ENCODE data around the gene ABI2. TPM values are rescaled to one million over a fixed set of nuclear protein-coding genes. Genes with fewer than 3 reads are reported as not detected.

Gene ABI2
- total RNA-seq, 1 experiment from 2014 or later = 50.7 TPM

- Histone ChIP-seq H3K27ac (ENCODE audit: low read length) (peak overlapping the region; percentile 74), H3K4me1 (ENCODE audit: insufficient read depth, low read length) (peaks cover 18% of the 10 kb centered on the region), H3K4me3 (ENCODE audit: low read length) (peak overlapping the region; percentile 88), H3K36me3 (ENCODE audit: low read depth, low read length) (no peaks in the 10 kb centered on the region), H3F3A (ENCODE audit: low read length, unreplicated experiment) (peaks cover 8% of the 10 kb centered on the region), H2AFZ (ENCODE audit: low read length) (peak overlapping the region; percentile 98), H3K79me2 (ENCODE audit: low read length) (peaks cover 58% of the 10 kb centered on the region), H3K9me3 (ENCODE audit: low read length) (no peaks in the 10 kb centered on the region), H3K4me2 (ENCODE audit: low read length) (peak overlapping the region; percentile 83), H3K27me3 (ENCODE audit: low read length) (no peaks in the 10 kb centered on the region), H4K20me1 (ENCODE audit: low read length) (peaks cover 8% of the 10 kb centered on the region), H3K9ac (ENCODE audit: low read length) (peak overlapping the region; percentile 93), H3K9me2 (replicated peaks; ENCODE audit: low read length) (no peaks in the 10 kb centered on the region)
- intact Hi-C loops (cut with micrococcal nuclease) = loop anchor here (5.0 kb wide), 1 partner anchor 73 kb away; no protein-coding TSS in a partner anchor
- POLR2A ChIA-PET (ENCODE audit: unreplicated experiment) = interaction anchor here (0.7 kb wide), 1 partner anchor 9 kb away, joined by 17 read pairs; no protein-coding TSS in a partner anchor
- CTCF ChIA-PET = no interaction called here
- DNase-seq (peak; percentile 45), ATAC-seq (peak; percentile 41)
- BruUV-seq (replicated peaks) = no TSS peak
- TF ChIP-seq EZH2phosphoT487 (IDR thresholded peaks at IDR 0.05; ENCODE audit: borderline replicate concordance, low read length) (no peak), CTCF (conservative IDR thresholded peaks at IDR 0.05; ENCODE audit: low read depth, low read length) (no peak), EZH2 (IDR thresholded peaks at IDR 0.05; ENCODE audit: low read length, unreplicated experiment) (no peak)
These were observed 756 bp downstream of the ABI2 start for GRCh38 chr2:203328760-203329540.

GRCh38 chr2:203330434-203330833, 2.2 kb downstream of the ABI2 start:
- Histone ChIP-seq H3K36me3 (ENCODE audit: low read depth, low read length) (no peaks in the 10 kb centered on the region), H3K4me2 (ENCODE audit: low read length) (peak overlapping the region; percentile 83), H2AFZ (ENCODE audit: low read length) (no peak overlapping the region), H3K9me3 (ENCODE audit: low read length) (no peaks in the 10 kb centered on the region), H3K9ac (ENCODE audit: low read length) (peak overlapping the region; percentile 93; the same call in 1 of the 2 replicates), H4K20me1 (ENCODE audit: low read length) (peaks cover 8% of the 10 kb centered on the region), H3K9me2 (replicated peaks; ENCODE audit: low read length) (no peaks in the 10 kb centered on the region), H3K27me3 (ENCODE audit: low read length) (no peaks in the 10 kb centered on the region), H3K27ac (ENCODE audit: low read length) (peak overlapping the region; percentile 16; the same call in 1 of the 2 replicates), H3K4me3 (ENCODE audit: low read length) (peak overlapping the region; percentile 88), H3K79me2 (ENCODE audit: low read length) (peaks cover 73% of the 10 kb centered on the region), H3K4me1 (ENCODE audit: insufficient read depth, low read length) (peaks cover 18% of the 10 kb centered on the region), H3F3A (ENCODE audit: low read length, unreplicated experiment) (peaks cover 8% of the 10 kb centered on the region)
- BruUV-seq (replicated peaks) = no TSS peak
- CTCF ChIA-PET = no interaction called here
- POLR2A ChIA-PET (ENCODE audit: unreplicated experiment) = no interaction called here
- TF ChIP-seq EZH2phosphoT487 (IDR thresholded peaks at IDR 0.05; ENCODE audit: borderline replicate concordance, low read length) (no peak), CTCF (conservative IDR thresholded peaks at IDR 0.05; ENCODE audit: low read depth, low read length) (no peak), EZH2 (IDR thresholded peaks at IDR 0.05; ENCODE audit: low read length, unreplicated experiment) (no peak)
- intact Hi-C loops (cut with micrococcal nuclease) = loop anchor here (5.0 kb wide), 1 partner anchor 122 kb away; no protein-coding TSS in a partner anchor
- DNase-seq = peak; percentile 19
- ATAC-seq = 0 out of 2 replicates have a peak, but pooled peaks have one; percentile 7

GRCh38 chr2:203338322-203338721, 10.1 kb downstream of the ABI2 start:
- no peak overlapping the region for H3K4me3 ChIP-seq (ENCODE audit: low read length)
- POLR2A ChIA-PET (ENCODE audit: unreplicated experiment) = interaction anchor here (0.6 kb wide), 1 partner anchor 9 kb away, joined by 17 read pairs; no protein-coding TSS in a partner anchor
- no peak overlapping the region for H2AFZ ChIP-seq (ENCODE audit: low read length)
- peaks cover 32% of the 10 kb centered on the region for H3K4me1 ChIP-seq (ENCODE audit: insufficient read depth, low read length)
- peaks cover 85% of the 10 kb centered on the region for H3K79me2 ChIP-seq (ENCODE audit: low read length)
- TF ChIP-seq EZH2 (IDR thresholded peaks at IDR 0.05; ENCODE audit: low read length, unreplicated experiment) (no peak), CTCF (conservative IDR thresholded peaks at IDR 0.05; ENCODE audit: low read depth, low read length) (no peak), EZH2phosphoT487 (IDR thresholded peaks at IDR 0.05; ENCODE audit: borderline replicate concordance, low read length) (no peak)
- DNase-seq (no peak), ATAC-seq (no peak)
- H4K20me1 ChIP-seq (ENCODE audit: low read length) = no peaks in the 10 kb centered on the region
- H3K4me2 ChIP-seq (ENCODE audit: low read length) = no peak overlapping the region
- H3K9ac ChIP-seq (ENCODE audit: low read length) = no peak overlapping the region
- no peaks in the 10 kb centered on the region for H3K27me3 ChIP-seq (ENCODE audit: low read length)
- intact Hi-C loops (cut with micrococcal nuclease) = no loop called here
- no TSS peak for BruUV-seq (replicated peaks)
- peaks cover 8% of the 10 kb centered on the region for H3F3A ChIP-seq (ENCODE audit: low read length, unreplicated experiment)
- peaks cover 14% of the 10 kb centered on the region for H3K36me3 ChIP-seq (ENCODE audit: low read depth, low read length)
- no peaks in the 10 kb centered on the region for H3K9me3 ChIP-seq (ENCODE audit: low read length)
- CTCF ChIA-PET = no interaction called here
- H3K27ac ChIP-seq (ENCODE audit: low read length) = no peak overlapping the region
- no peaks in the 10 kb centered on the region for H3K9me2 ChIP-seq (replicated peaks; ENCODE audit: low read length)

All from PC-3 (cell line).